WTC11 (cell line): ENCODE measurements around the gene USF1. TPM values are rescaled to one million over a fixed set of nuclear protein-coding genes. Genes with fewer than 3 reads are reported as not detected.
"Not testable (repeated sequence)": the region's sequence is repeated elsewhere in the genome, so short reads cannot be mapped to it uniquely, and the experiment has no call there.

Source experiments
- ATAC-seq: fragments of 200-7000 bp; cut with Tn5 transposase; 2 replicates; pipeline ENCODE4 v1.10.0; 2021; ENCODE audit warnings: mild to moderate bottlenecking, moderate library complexity
- CTCF ChIA-PET: fragments of 300-600 bp; sonication (Branson Sonifier 250); formaldehyde crosslinking; loops from one replicate; lab custom pipeline; 2021; ENCODE audit warnings: antibody characterized with exemption; lab: Charles Lee
- POLR2A ChIA-PET: fragments of 350-600 bp; sonication (Branson Sonifier 250); formaldehyde crosslinking; loops from one replicate; lab custom pipeline; 2021; ENCODE audit warnings: antibody characterized with exemption; lab: Charles Lee
- DNase-seq: peaks from one replicate; pipeline ENCODE4 v3.0.0; 2021; ENCODE audit warnings: low spot score
- H3K27ac Mint-ChIP-seq: 2 replicates; pipeline ENCODE4 v1.8.0; 2021; ENCODE audit warnings: mixed read lengths
- H3K27me3 Mint-ChIP-seq: 2 replicates; pipeline ENCODE4 v1.8.0; 2021; ENCODE audit warnings: low read depth, mild to moderate bottlenecking, moderate library complexity, mixed read lengths
- H3K36me3 Mint-ChIP-seq: 2 replicates; pipeline ENCODE4 v1.8.0; 2021; ENCODE audit warnings: mixed read lengths
- H3K4me1 Mint-ChIP-seq: 2 replicates; pipeline ENCODE4 v1.8.0; 2022; ENCODE audit warnings: mixed read lengths
- H3K4me3 Mint-ChIP-seq: 2 replicates; pipeline ENCODE4 v1.8.0; 2021; ENCODE audit warnings: mild to moderate bottlenecking, moderate library complexity, mixed read lengths
- H3K9me3 Mint-ChIP-seq: 2 replicates; pipeline ENCODE4 v1.8.0; 2021; ENCODE audit warnings: mixed read lengths
- AFF4 ChIP-seq: sonication (generic); formaldehyde crosslinking; IDR thresholded peaks from 2 replicates; pipeline ENCODE4 v1.8.1; 2023; ENCODE audit warnings: mild to moderate bottlenecking, missing genetic modification reagents, borderline replicate concordance
- ATF1 ChIP-seq: sonication (generic); formaldehyde crosslinking; IDR thresholded peaks from 2 replicates; pipeline ENCODE4 v1.8.1; 2023; ENCODE audit warnings: mild to moderate bottlenecking, moderate library complexity, missing genetic modification reagents
- CREB1 ChIP-seq: sonication (generic); formaldehyde crosslinking; IDR thresholded peaks from 2 replicates; pipeline ENCODE4 v1.8.0; 2023; ENCODE audit warnings: mild to moderate bottlenecking, missing genetic modification reagents
- CREM ChIP-seq: sonication (generic); formaldehyde crosslinking; IDR thresholded peaks from 2 replicates; pipeline ENCODE4 v1.8.1; 2022; ENCODE audit warnings: mild to moderate bottlenecking, missing genetic modification reagents, moderate library complexity
- FOXJ3 ChIP-seq: sonication (generic); formaldehyde crosslinking; IDR thresholded peaks from 2 replicates; pipeline ENCODE4 v1.9.0; 2021; ENCODE audit warnings: missing genetic modification reagents, mild to moderate bottlenecking, borderline replicate concordance
- IRF2 ChIP-seq: sonication (generic); formaldehyde crosslinking; IDR thresholded peaks from 2 replicates; pipeline ENCODE4 v1.8.0; 2022; ENCODE audit warnings: low read depth, missing genetic modification reagents, borderline replicate concordance
- NR2C2 ChIP-seq: sonication (generic); formaldehyde crosslinking; IDR thresholded peaks from 2 replicates; pipeline ENCODE4 v1.8.0; 2022; ENCODE audit warnings: mild to moderate bottlenecking, missing genetic modification reagents
- PRRX2 ChIP-seq: fragments of 250-450 bp; sonication (Bioruptor Pico); IDR thresholded peaks from 2 replicates; pipeline ENCODE4 v1.8.0; 2021; ENCODE audit warnings: mild to moderate bottlenecking
- RELA ChIP-seq: sonication (generic); formaldehyde crosslinking; IDR thresholded peaks from 2 replicates; pipeline ENCODE4 v1.8.1; 2022; ENCODE audit warnings: missing genetic modification reagents, mild to moderate bottlenecking, borderline replicate concordance
- RORB ChIP-seq: fragments of 250-450 bp; sonication (Bioruptor Pico); IDR thresholded peaks from 2 replicates; pipeline ENCODE4 v1.9.0; 2021; ENCODE audit warnings: mild to moderate bottlenecking
- SOX15 ChIP-seq: fragments of 250-450 bp; sonication (Bioruptor Pico); IDR thresholded peaks from 2 replicates; pipeline ENCODE4 v1.9.0; 2021; ENCODE audit warnings: mild to moderate bottlenecking
- SP1 ChIP-seq: sonication (generic); formaldehyde crosslinking; conservative IDR thresholded peaks from 2 replicates; pipeline ENCODE4 v1.8.1; 2022; ENCODE audit warnings: missing genetic modification reagents
- TEAD1 ChIP-seq: sonication (generic); formaldehyde crosslinking; IDR thresholded peaks from 2 replicates; pipeline ENCODE4 v1.8.0; 2022; ENCODE audit warnings: mild to moderate bottlenecking, missing genetic modification reagents
- ZNF281 ChIP-seq: sonication (generic); formaldehyde crosslinking; IDR thresholded peaks from 2 replicates; pipeline ENCODE4 v1.8.0; 2023; ENCODE audit warnings: mild to moderate bottlenecking, missing genetic modification reagents
- ZNF317 ChIP-seq: sonication (generic); formaldehyde crosslinking; IDR thresholded peaks from 2 replicates; pipeline ENCODE4 v1.8.1; 2023; ENCODE audit warnings: low read depth, mild to moderate bottlenecking, moderate library complexity, missing genetic modification reagents, borderline replicate concordance
- ZNF671 ChIP-seq: fragments of 250-450 bp; sonication (Bioruptor Pico); IDR thresholded peaks from 2 replicates; pipeline ENCODE4 v1.8.0; 2021; ENCODE audit warnings: mild to moderate bottlenecking
- total RNA-seq: library from RNA; stranded (reverse); gene quantifications from 3 replicates; pipeline ENCODE4 v1.2.3, GENCODE V29; 2021

USF1 gene
- total RNA-seq, 1 experiment from 2014 or later = 65.6 TPM

- peaks cover 4% of the 10 kb centered on the region; the same call in 1 of the 2 replicates for H3K36me3 Mint-ChIP-seq
- DNase-seq = no peak
- POLR2A ChIA-PET = interaction anchor here (1.0 to 2.8 kb wide), 9 partner anchors 10 to 113 kb away, joined by 3 to 24 read pairs (median 9); partner anchors contain the start of genes DEDD, KLHDC9, TSTD1 and USF1
- TF ChIP-seq SP1 = no peak
- peak overlapping the region; percentile 87 for H3K4me3 Mint-ChIP-seq
- no peak; the same call in 1 of the 2 replicates for ATAC-seq
- no peaks in the 10 kb centered on the region for H3K27me3 Mint-ChIP-seq
- peaks cover 48% of the 10 kb centered on the region for H3K4me1 Mint-ChIP-seq
- CTCF ChIA-PET = interaction anchor here (1.0 to 3.6 kb wide), 14 partner anchors 16 to 242 kb away, joined by 3 to 47 read pairs (median 8); partner anchors contain the start of genes ADAMTS4, KLHDC9, TSTD1 and USF1
- peak overlapping the region; percentile 100 for H3K27ac Mint-ChIP-seq
- no peaks in the 10 kb centered on the region for H3K9me3 Mint-ChIP-seq
Measured at GRCh38 chr1:161019751-161020495, 25.9 kb downstream of the USF1 start.

GRCh38 chr1:161019111-161019660, 26.6 kb downstream of the USF1 start:
- ChIA-PET POLR2A (interaction anchor here (1.4 kb wide), 1 partner anchor 26 kb away, joined by 5 read pairs; the partner anchor contains the start of gene USF1), CTCF (interaction anchor here (1.3 to 1.6 kb wide), 4 partner anchors 19 to 79 kb away, joined by 3 to 8 read pairs (median 6); partner anchors contain the start of genes KLHDC9 and TSTD1)
- not testable (repeated sequence) for H3K9me3 Mint-ChIP-seq, H3K27me3 Mint-ChIP-seq, ATAC-seq, DNase-seq, H3K36me3 Mint-ChIP-seq
- Mint-ChIP-seq H3K27ac (peak overlapping the region; percentile 100), H3K4me1 (peaks cover 52% of the 10 kb centered on the region), H3K4me3 (peak overlapping the region; percentile 87)

GRCh38 chr1:161018631-161018930, 27.2 kb downstream of the USF1 start:
- CTCF ChIA-PET = interaction anchor here (0.6 to 1.6 kb wide), 7 partner anchors 20 to 79 kb away, joined by 3 to 8 read pairs (median 6); partner anchors contain the start of genes ITLN2, KLHDC9, TSTD1 and USF1
- DNase-seq = no peak
- TF ChIP-seq RORB = no peak
- TF ChIP-seq PRRX2 (CRISPR knock-in tag) = no peak
- TF ChIP-seq NR2C2 (CRISPR knock-in tag) = no peak
- no peak for TF ChIP-seq AFF4
- TF ChIP-seq CREB1 (CRISPR knock-in tag) = no peak
- no peak for TF ChIP-seq ZNF281
- TF ChIP-seq IRF2 (CRISPR knock-in tag) = no peak
- no peak for TF ChIP-seq SOX15 (CRISPR knock-in tag)
- no peak for TF ChIP-seq ATF1 (CRISPR knock-in tag)
- no peak for TF ChIP-seq ZNF317
- no peak for TF ChIP-seq TEAD1
- TF ChIP-seq CREM (CRISPR knock-in tag) = no peak
- no peak for TF ChIP-seq ZNF671 (CRISPR knock-in tag)
- TF ChIP-seq RELA (CRISPR knock-in tag) = no peak
- no peak for TF ChIP-seq FOXJ3
- TF ChIP-seq, all 79 proteins: peak for 0
- Mint-ChIP-seq H3K27me3 (no peaks in the 10 kb centered on the region), H3K27ac (peak overlapping the region; percentile 100), H3K36me3 (peaks cover 6% of the 10 kb centered on the region; the same call in 1 of the 2 replicates), H3K9me3 (no peaks in the 10 kb centered on the region), H3K4me1 (peaks cover 58% of the 10 kb centered on the region), H3K4me3 (peak overlapping the region; percentile 87)
- POLR2A ChIA-PET = interaction anchor here (1.4 kb wide), 1 partner anchor 27 kb away, joined by 5 read pairs; the partner anchor contains the start of gene USF1
- ATAC-seq = no peak
